ENCODE measurements around the gene HOTAIR.

HOTAIR gene

GRCh38 chr12:53940443-53941014, 34.2 kb downstream of the HOTAIR start:
- DNase-seq = no peak

- no peak for DNase-seq
Measured at GRCh38 chr12:53939141-53940108, 35.3 kb downstream of the HOTAIR start.

GRCh38 chr12:53938326-53939140, 36.2 kb downstream of the HOTAIR start, which contains the start of gene HOXC13:
TSS of gene HOXC13 (plus strand) at chr12:53938831. CDS start at chr12:53938907, 76 bp downstream.
- peak; percentile 98 to 99 for DNase-seq

- DNase-seq = no peak
Measured at GRCh38 chr12:53937596-53938325, 37.0 kb downstream of the HOTAIR start.

- no peak for DNase-seq
Measured at GRCh38 chr12:53937099-53937498, 37.7 kb downstream of the HOTAIR start.

- DNase-seq = no peak
Measured at GRCh38 chr12:53935383-53936341, 39.1 kb downstream of the HOTAIR start.

GRCh38 chr12:53932915-53933314, 41.8 kb downstream of the HOTAIR start:
- DNase-seq = no peak

GRCh38 chr12:53931844-53932581, 42.7 kb downstream of the HOTAIR start:
- no peak for DNase-seq

GRCh38 chr12:53930591-53931255, 44.0 kb downstream of the HOTAIR start:
- DNase-seq = no peak

GRCh38 chr12:53929527-53929926, 45.2 kb downstream of the HOTAIR start:
- no peak for DNase-seq

GRCh38 chr12:53928054-53928835, 46.5 kb downstream of the HOTAIR start:
- DNase-seq = no peak

- no peak for DNase-seq
Measured at GRCh38 chr12:53927220-53928029, 47.3 kb downstream of the HOTAIR start.

GRCh38 chr12:53924521-53925405, 50.0 kb downstream of the HOTAIR start:
- DNase-seq = no peak

GRCh38 chr12:53916788-53917655, 57.7 kb downstream of the HOTAIR start:
- DNase-seq = no peak
